HK-2 (cell line): ENCODE measurements around the gene ICAM5.
"Not testable (repeated sequence)": the region's sequence is repeated elsewhere in the genome, so short reads cannot be mapped to it uniquely, and the experiment has no call there.

ENCODE experiments used
- DNase-seq: peaks from one replicate; pipeline ENCODE4 v3.0.0-alpha.2; 2018; ENCODE audit not compliant: unreplicated experiment

Gene ICAM5

GRCh38 chr19:10289836-10290356 lies at the start of gene ICAM5:
TSS of gene ICAM5 (plus strand) at chr19:10289952. CDS start at chr19:10290044, 92 bp downstream.
- peak; percentile 69 for DNase-seq

DNA sequence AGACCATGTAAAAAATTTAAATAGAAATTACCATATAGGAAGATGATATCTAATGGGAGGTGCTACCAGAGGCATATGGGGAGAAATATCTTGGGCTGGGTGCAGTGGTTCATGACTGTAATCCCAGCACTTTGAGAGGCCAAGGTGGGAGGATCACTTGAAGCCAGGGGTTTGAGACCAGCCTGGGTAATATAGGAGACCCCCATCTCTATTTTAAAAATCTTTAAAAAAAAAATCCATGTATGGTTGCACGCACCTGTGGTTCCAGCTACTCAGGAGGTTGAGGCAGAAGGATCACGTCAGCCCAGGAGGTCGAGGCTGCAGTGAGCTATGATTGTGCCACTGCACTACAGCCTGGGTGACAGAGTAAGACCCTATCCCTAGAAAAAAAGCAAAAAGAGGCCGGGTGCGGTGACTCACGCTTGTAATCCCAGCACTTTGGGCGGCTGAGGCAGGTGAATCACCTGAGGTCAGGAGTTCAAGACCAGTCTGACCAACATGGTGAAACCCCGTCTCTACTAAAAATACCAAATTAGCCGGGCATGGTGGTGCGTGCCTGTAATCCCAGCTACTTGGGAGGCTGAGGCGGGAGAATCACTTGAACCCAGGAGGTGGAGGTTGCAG lies 47.8 kb upstream of the ICAM5 start:
- not testable (repeated sequence) for DNase-seq

- no peak for DNase-seq
Measured at GRCh38 chr19:10243606-10244005, 46.1 kb upstream of the ICAM5 start.

DNA sequence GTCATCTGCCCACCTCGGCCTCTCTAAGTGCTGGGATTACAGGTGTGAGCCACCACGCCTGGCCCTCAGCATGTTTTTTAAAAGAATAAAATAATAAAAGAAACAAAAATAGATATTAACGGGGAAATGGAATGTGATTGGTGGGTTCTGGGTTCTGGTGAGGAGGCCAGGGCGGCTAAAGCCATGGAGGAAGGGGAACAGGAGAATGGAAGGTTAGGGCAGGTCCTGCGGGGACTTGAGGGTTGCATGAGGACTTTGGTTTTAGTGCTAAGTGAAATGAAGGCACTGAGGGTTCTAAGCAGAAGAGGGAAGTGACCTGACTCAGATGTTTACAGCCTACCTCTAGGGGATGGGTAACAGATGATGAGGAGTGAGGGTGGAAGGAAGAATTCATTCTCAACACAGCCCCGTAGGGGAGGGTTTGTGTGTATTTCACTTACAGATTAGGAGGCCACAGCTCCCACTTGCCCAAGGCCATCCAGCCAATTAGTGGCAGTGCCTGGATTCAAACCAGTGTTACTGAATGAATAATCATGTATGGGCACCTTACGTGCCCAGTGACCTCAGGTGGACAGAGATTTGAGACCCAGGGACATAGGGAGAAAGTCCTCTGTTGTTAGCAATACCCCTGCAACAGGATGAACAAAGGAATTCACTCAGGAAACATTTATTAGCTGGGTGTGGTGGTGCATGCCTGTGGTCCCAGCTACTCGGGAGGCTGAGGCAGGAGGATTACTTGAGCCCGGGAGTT lies 44.4 kb upstream of the ICAM5 start:
- DNase-seq = no peak

- DNase-seq = no peak
Measured at GRCh38 chr19:10246511-10246910, 43.2 kb upstream of the ICAM5 start.

DNA sequence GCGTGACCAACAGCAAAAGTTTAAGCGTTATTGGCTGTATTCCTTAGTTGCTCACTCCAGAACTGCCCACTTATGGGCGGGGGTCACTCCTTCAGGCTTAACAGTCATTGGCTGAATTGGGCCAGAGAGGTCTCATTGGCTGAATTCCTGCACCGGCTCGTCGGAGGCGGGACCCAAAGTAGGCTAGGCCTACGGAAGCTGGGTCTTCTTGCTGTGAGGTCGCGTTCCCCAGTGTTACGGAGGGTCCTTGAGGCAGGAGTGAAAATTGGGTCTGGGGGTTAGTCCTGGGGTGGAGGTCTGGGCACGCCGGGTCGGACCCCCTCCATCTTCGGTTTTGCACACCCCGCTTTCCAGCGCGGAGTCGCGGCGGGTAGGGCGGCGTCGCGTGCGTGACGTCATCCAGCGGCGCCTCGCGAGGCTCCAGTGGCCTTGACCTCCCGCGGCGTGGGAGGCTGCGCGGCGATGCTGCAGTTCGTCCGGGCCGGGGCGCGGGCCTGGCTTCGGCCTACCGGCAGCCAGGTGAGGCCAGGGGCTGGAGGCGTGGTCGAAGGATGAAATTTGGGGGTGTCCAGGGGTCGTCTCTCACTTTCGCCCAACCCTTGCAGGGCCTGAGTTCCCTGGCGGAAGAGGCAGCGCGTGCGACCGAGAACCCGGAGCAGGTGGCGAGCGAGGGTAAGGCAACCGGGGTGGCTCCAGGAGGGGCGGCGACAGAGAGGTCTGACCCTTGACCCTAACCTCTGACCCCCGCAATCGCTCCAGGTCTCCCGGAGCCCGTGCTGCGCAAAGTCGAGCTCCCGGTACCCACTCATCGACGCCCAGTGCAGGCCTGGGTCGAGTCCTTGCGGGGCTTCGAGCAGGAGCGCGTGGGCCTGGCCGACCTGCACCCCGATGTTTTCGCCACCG lies 37.7 kb upstream of the ICAM5 start, which contains the start of gene MRPL4:
TSS of gene MRPL4 (plus strand) at position 423 of the 903 bp plus-strand sequence. CDS start at position 463, 40 bp downstream.
- peak; percentile 93 for DNase-seq

DNA sequence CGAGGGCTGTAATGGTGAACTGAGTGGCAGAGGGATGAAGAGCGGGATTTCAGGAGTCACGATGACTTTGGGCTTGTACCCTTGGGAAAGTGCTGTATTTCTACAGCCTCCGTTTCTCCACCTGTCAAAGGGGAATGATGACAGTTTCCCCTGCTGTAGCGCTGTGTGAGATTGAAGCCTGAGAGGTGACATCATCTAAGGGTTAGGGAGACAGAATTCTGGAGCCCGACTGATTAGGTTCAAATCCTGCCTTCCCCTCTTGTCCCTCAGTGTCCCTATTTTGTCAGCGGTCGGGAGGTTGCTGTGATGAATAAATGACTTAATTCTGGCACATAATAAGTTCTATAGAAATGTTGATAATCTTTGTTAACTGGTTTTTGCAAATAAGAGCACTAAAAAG lies 37.0 kb upstream of the ICAM5 start:
- no peak for DNase-seq

DNA sequence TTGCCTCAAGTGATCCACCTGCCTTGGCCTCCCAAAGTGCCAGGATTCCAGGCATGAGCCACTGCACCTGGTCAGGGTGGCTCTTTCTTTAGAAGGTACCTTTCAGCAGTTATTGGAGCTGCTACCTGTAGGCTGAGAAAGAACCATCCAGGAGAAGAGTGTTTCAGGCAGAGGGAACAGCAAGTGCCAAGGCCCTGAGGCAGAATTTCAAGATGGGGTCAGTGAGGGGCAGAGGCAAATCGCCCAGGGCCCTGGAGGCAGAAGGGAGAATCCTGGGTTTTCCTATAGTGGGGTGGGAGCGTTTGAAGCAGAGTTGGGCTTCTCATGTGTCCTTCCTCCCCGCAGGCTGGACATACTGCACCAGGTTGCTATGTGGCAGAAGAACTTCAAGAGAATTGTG lies 35.5 kb upstream of the ICAM5 start:
- no peak for DNase-seq

DNA sequence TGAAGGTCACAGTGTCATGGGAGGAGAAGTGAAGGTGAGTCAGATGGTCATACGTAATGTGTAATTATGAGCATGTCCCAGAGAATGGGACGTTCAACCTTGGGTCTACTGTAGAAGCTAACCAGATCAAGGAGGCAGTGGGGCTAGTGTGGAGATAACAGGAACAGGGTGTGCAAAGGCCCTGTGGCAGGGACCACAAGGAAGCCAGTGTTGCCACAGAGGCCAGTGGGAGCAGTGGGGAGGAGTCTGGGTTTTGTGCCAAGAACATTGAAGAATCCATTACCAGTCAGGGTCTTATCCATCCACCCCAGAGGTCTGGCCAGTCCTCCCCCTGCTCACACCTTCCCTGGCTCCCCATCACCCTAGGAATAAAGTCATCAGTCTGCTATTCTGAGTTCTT lies 34.4 kb upstream of the ICAM5 start:
- no peak for DNase-seq

DNA sequence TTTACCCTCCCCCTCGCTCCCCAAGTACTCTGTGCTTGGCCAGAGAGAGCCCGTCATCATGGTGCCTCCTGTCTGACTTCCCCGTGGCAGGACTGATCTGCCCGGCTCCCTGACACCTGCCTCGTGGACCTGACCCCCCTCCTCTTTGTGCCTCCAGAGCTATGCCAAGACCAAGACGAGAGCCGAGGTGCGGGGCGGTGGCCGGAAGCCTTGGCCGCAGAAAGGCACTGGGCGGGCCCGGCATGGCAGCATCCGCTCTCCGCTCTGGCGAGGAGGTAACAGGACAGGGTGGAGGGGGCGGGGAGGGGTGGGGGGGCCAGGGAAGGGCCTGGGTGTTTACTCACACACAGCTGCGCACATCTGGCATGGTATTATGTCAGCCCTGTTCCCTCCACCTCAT lies 33.2 kb upstream of the ICAM5 start:
- DNase-seq = no peak

DNA sequence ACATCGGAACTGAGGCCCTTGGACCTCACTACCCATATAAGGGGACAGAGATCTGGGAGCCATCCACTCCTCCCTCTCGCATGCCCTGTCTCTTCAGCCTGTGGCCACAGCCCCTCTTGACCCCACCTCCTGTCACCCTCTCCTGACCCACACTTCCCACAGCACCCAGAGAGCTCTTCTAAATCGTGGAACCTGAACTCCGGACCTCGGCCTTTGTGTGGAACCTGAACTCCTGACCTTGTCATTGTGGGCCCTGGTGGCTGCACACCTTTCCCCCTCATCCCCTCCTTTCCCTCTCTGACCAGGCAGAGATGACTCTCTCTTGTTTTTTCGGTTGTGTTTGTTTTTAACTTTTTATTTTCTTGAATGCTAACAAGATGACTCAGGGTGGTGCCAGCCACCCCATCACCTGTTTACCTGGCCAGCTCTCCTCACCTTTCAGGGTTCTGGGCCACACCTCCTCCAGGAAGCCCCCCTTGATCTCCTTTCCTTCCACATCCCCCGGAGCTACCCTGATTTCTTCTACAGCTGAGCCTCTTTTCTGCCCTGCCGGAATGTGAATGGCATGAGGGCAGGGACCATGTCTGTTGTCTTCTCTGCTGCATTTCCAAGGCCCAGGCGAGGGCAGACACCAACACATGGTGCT lies 32.7 kb upstream of the ICAM5 start:
- no peak for DNase-seq

GRCh38 chr19:10258080-10258710 lies 31.6 kb upstream of the ICAM5 start:
- no peak for DNase-seq

DNA sequence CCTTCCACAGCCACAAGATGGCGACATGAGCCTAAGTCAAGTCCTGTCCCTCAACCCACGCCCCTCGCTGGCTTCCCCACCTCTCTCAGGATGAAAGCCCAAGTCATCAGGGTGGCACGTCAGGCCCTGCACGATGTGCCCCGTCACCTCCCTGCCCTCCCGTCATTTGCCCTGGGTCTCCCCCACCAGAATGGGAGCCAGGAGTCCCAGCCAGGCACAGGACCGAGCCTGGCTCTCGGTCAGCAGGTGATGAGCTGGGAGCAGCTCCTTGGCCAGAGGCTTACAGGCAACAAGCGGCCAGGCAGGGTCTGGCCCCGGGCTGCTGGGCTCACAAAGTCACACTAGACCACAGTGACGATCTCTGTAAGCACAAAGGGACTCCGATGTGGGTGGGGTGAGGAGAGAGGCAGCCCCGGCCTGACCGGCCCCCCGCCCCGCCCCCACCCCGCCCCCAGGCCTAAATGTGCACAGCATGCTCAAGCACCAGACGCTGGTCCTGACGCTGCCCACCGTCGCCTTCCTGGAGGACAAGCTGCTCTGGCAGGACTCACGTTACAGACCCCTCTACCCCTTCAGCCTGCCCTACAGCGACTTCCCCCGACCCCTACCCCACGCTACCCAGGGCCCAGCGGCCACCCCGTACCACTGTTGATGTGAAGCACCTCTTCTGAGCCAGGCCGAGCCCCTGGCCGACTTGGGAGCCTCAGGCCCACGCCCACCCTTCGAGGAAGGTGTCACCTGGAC lies 30.4 kb upstream of the ICAM5 start:
- peak; percentile 84 for DNase-seq

- DNase-seq = peak; percentile 69
Measured at GRCh38 chr19:10260141-10260584, 29.6 kb upstream of the ICAM5 start.

GRCh38 chr19:10262771-10263170 lies 27.0 kb upstream of the ICAM5 start:
- no peak for DNase-seq

DNA sequence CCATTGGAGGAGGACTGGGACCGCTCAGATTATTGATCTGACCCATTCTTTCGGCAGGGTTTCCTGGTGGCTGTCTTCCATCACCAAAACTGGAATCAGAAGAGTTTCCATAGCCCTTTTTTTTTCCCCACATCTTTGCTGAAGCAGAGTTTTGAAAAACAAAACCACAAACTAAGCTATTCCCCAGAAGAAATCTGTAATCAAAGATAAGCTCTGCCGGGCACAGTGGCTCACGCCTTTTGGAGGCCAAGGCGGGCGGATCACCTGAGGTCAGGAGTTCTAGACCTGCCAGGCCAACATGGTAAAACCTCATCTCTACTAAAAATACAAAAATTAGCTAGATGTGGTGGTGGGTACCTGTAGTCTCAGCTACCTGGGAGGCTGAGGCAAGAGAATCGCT lies 23.0 kb upstream of the ICAM5 start:
- no peak for DNase-seq

DNA sequence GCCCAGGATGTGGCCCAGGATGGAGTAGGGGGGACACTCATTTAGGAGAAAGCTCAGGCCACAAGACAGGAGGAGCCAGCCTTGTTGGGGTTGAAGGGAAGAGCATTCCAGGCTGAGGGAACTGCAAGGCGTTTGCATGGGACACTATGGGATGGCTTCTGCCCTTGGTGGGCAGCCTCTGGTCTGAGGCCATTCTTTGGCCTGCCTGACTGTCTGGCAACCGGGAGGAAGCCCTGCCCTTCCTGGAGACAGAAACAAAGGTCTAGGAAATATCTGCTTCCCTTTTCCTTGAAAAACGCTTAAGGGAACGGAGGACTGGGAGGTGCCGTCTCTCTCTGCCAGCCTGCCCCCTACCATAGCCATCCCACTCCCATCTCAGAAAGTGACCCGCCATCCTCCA lies 21.7 kb upstream of the ICAM5 start:
- no peak for DNase-seq

GRCh38 chr19:10269333-10270179 lies 20.2 kb upstream of the ICAM5 start:
- DNase-seq = peak; percentile 83

- peak; percentile 79 for DNase-seq
Measured at GRCh38 chr19:10270180-10270615, 19.6 kb upstream of the ICAM5 start.
